MM.1S (cell line): ENCODE data around the gene TNPO2.

ENCODE experiments used
- DNase-seq: peaks from one replicate; pipeline ENCODE4 v3.0.0-alpha.2; 2015
- H2AFZ ChIP-seq: fragments of 300-600 bp; sonication (generic); 2 replicates; pipeline ENCODE4 v1.6.0; 2016; ENCODE audit warnings: antibody characterized with exemption, low read length
- H3F3A ChIP-seq: fragments of 300-600 bp; sonication (generic); 2 replicates; pipeline ENCODE4 v1.6.1; 2016; ENCODE audit warnings: mild to moderate bottlenecking, antibody characterized with exemption, low read length, moderate library complexity, mixed read lengths; ENCODE audit not compliant: insufficient read depth
- H3K27ac ChIP-seq: fragments of 300-600 bp; sonication (generic); 2 replicates; pipeline ENCODE4 v1.5.1; 2016; ENCODE audit warnings: mild to moderate bottlenecking, low read length
- H3K27me3 ChIP-seq: fragments of 300-600 bp; sonication (generic); replicated peaks from 2 replicates; pipeline ENCODE4 v1.6.0; 2016; ENCODE audit warnings: low read length; ENCODE audit not compliant: insufficient read depth
- H3K36me3 ChIP-seq: fragments of 300-600 bp; sonication (generic); replicated peaks from 2 replicates; pipeline ENCODE4 v1.6.1; 2016; ENCODE audit warnings: mild to moderate bottlenecking, low read length, mixed read lengths; ENCODE audit not compliant: insufficient read depth
- H3K4me1 ChIP-seq: fragments of 300-600 bp; sonication (generic); 2 replicates; pipeline ENCODE4 v1.6.1; 2016; ENCODE audit warnings: low read length, mixed read lengths
- H3K4me2 ChIP-seq: fragments of 300-600 bp; sonication (generic); 2 replicates; pipeline ENCODE4 v1.6.0; 2016; ENCODE audit warnings: low read depth, low read length
- H3K4me3 ChIP-seq: fragments of 300-600 bp; sonication (generic); 2 replicates; pipeline ENCODE4 v1.5.1; 2016; ENCODE audit warnings: low read length, mixed read lengths
- H3K79me2 ChIP-seq: fragments of 300-600 bp; sonication (generic); 2 replicates; pipeline ENCODE4 v1.6.1; 2016; ENCODE audit warnings: mixed run types, low read length, mixed read lengths
- H3K9ac ChIP-seq: fragments of 300-600 bp; sonication (generic); 2 replicates; pipeline ENCODE4 v1.6.1; 2016; ENCODE audit warnings: low read length, mixed read lengths
- H3K9me2 ChIP-seq: fragments of 300-600 bp; sonication (generic); replicated peaks from 2 replicates; pipeline ENCODE4 v1.6.1; 2016; ENCODE audit warnings: mild to moderate bottlenecking, low read length, mixed read lengths; ENCODE audit not compliant: insufficient read depth
- H3K9me3 ChIP-seq: fragments of 300-600 bp; sonication (generic); replicated peaks from 2 replicates; pipeline ENCODE4 v1.6.1; 2016; ENCODE audit warnings: mild to moderate bottlenecking, low read length, mixed read lengths; ENCODE audit not compliant: insufficient read depth
- H4K20me1 ChIP-seq: fragments of 300-600 bp; sonication (generic); 2 replicates; pipeline ENCODE4 v1.6.1; 2016; ENCODE audit warnings: mild to moderate bottlenecking, low read length, moderate library complexity, mixed read lengths; ENCODE audit not compliant: insufficient read depth
- EZH2 ChIP-seq: fragments of 300-600 bp; sonication (generic); optimal IDR thresholded peaks from 2 replicates; pipeline ENCODE3; 2017; ENCODE audit warnings: low read depth, mild to moderate bottlenecking, antibody characterized with exemption, low read length, mixed read lengths
- EZH2phosphoT487 ChIP-seq: fragments of 300-600 bp; sonication (generic); IDR thresholded peaks from 2 replicates; pipeline ENCODE4 v1.6.1; 2018; ENCODE audit warnings: antibody characterized with exemption, low read length
- TF ChIP-seq, protein P1 (sequence below): fragments of 300-600 bp; sonication (generic); IDR thresholded peaks from 2 replicates; pipeline ENCODE4 v1.5.1; 2016; ENCODE audit warnings: antibody characterized with exemption, low read length, mixed read lengths

The TNPO2 gene

DNA sequence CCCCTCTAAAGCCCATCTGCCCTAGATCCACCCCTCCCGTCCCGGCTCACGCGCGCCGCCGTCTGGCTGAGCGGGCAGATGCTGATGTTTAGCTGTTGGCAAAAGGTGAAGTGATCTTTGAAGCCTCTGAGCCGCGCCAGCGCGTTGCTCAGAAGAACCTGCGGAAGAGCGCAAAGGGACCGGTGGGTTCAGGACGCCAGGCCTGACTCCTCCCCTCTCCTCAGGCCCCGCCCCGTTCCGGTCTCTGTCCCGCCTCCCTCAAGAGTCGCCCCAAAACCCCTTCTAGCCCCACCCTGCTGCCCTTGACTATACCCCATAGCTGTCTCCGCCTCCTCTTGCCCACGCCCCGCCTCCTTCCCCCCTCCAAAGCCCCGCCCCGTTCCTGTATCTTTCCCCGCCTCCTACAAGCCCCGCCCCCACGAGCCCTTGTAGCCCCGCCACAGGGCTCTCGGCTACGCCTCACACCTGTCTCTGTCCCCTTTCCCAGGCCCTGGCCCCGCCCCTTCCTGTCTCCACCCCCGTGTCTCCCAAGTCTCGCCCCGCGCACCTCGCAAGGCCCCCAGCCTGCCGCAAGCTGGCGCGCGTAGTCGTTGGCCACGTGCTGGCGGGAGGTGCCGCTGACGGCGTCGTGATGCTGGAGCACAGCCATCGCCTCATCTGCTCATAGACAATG is 66.7 kb downstream of the TNPO2 start:
- TF ChIP-seq EZH2 (no peak), EZH2phosphoT487 (no peak)
- TF ChIP-seq, protein P1, sequence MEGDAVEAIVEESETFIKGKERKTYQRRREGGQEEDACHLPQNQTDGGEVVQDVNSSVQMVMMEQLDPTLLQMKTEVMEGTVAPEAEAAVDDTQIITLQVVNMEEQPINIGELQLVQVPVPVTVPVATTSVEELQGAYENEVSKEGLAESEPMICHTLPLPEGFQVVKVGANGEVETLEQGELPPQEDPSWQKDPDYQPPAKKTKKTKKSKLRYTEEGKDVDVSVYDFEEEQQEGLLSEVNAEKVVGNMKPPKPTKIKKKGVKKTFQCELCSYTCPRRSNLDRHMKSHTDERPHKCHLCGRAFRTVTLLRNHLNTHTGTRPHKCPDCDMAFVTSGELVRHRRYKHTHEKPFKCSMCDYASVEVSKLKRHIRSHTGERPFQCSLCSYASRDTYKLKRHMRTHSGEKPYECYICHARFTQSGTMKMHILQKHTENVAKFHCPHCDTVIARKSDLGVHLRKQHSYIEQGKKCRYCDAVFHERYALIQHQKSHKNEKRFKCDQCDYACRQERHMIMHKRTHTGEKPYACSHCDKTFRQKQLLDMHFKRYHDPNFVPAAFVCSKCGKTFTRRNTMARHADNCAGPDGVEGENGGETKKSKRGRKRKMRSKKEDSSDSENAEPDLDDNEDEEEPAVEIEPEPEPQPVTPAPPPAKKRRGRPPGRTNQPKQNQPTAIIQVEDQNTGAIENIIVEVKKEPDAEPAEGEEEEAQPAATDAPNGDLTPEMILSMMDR = no peak
- Histone ChIP-seq H3K79me2 (no peaks in the 10 kb centered on the region), H2AFZ (no peak overlapping the region), H3K27ac (no peak overlapping the region), H3K9ac (no peak overlapping the region), H3K9me2 (no peaks in the 10 kb centered on the region), H3K4me1 (no peaks in the 10 kb centered on the region), H3K4me2 (no peak overlapping the region), H3K27me3 (no peaks in the 10 kb centered on the region), H3K36me3 (no peaks in the 10 kb centered on the region), H3K4me3 (no peak overlapping the region), H3K9me3 (no peaks in the 10 kb centered on the region), H3F3A (no peaks in the 10 kb centered on the region), H4K20me1 (no peaks in the 10 kb centered on the region)
- no peak for DNase-seq

DNA sequence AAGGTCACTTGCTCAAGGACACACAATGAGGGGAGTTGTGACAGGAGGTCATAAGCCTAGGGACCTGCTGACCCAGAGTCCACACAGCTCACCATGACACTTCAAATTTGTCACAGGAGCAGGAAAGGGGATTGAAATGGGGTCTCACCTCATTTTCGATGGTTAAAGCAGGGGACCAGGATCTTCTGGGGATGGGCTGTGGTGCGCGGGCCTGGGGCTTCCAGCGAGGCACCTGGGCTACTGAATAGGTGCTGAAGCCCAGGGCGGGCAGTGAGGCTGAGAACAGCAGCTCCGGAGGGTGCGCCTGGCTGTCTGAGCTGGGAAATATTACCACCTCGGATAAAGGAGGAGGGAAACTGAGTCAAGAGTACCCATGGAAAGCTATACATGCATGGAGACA is 68.2 kb downstream of the TNPO2 start:
- no peak overlapping the region for H3K9ac ChIP-seq
- H3K4me2 ChIP-seq = no peak overlapping the region
- no peak for DNase-seq
- no peaks in the 10 kb centered on the region for H3K27me3 ChIP-seq
- no peaks in the 10 kb centered on the region for H4K20me1 ChIP-seq
- no peak overlapping the region for H3K27ac ChIP-seq
- no peaks in the 10 kb centered on the region for H3K4me1 ChIP-seq
- no peaks in the 10 kb centered on the region for H3K36me3 ChIP-seq
- H3K4me3 ChIP-seq = no peak overlapping the region
- H3K9me2 ChIP-seq = no peaks in the 10 kb centered on the region
- no peaks in the 10 kb centered on the region for H3F3A ChIP-seq
- no peak for TF ChIP-seq EZH2phosphoT487
- no peak for TF ChIP-seq EZH2
- no peaks in the 10 kb centered on the region for H3K79me2 ChIP-seq
- H3K9me3 ChIP-seq = no peaks in the 10 kb centered on the region
- no peak overlapping the region for H2AFZ ChIP-seq

DNA sequence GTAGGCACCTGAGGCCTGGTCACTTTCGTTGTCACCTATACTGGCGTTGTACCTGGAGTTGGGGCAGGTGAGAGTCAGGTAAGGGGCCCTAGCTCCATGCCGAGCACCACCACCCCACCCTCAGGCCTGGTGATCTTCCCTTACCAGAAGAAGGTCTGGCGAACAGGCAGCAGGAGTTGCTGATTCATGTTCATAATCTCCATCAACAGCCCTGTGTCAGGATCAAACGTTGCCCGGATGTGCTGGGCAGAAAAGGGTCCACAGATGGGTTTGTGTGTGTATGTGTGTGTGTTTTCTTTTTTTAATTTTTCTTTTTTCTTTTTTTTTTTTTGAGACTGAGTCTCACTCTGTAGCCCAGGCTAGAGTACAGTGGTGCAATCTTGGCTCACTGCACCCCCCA is 71.5 kb downstream of the TNPO2 start:
- Histone ChIP-seq H3K4me3 (no peak overlapping the region), H2AFZ (no peak overlapping the region), H3K4me2 (no peak overlapping the region), H3K27me3 (no peaks in the 10 kb centered on the region), H3K9me2 (no peaks in the 10 kb centered on the region), H3F3A (no peaks in the 10 kb centered on the region), H3K27ac (no peak overlapping the region), H3K79me2 (no peaks in the 10 kb centered on the region), H3K4me1 (no peaks in the 10 kb centered on the region), H3K9me3 (no peaks in the 10 kb centered on the region), H3K36me3 (no peaks in the 10 kb centered on the region), H4K20me1 (no peaks in the 10 kb centered on the region), H3K9ac (no peak overlapping the region)
- DNase-seq = no peak
- TF ChIP-seq, protein P1 = no peak
- no peak for TF ChIP-seq EZH2
- TF ChIP-seq EZH2phosphoT487 = no peak

DNA sequence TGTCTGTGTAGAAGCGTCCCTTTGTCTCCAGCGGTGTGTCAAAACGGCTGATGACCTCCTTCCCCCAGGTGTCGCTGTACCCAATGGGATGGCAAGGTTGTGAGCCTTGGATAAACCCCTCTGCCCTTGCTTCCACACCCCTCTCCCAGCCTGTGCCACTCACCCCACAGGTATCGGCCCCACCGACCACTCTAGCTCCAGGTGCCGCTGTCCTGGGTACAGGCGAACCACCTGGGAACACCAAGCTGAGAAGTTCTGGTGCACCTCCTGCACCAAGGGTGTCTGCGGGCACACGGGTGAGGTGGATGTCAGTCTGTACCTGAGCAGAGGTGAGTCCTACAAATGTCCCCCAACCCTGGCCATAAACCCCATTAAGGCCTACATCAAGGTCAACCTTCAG is 73.8 kb downstream of the TNPO2 start:
- Histone ChIP-seq H3K79me2 (no peaks in the 10 kb centered on the region), H3K27ac (no peak overlapping the region), H4K20me1 (no peaks in the 10 kb centered on the region), H3K36me3 (no peaks in the 10 kb centered on the region), H3K4me3 (no peak overlapping the region), H3K4me1 (no peaks in the 10 kb centered on the region), H3K9me3 (no peaks in the 10 kb centered on the region), H3F3A (no peaks in the 10 kb centered on the region), H3K27me3 (no peaks in the 10 kb centered on the region), H2AFZ (no peak overlapping the region), H3K9ac (no peak overlapping the region), H3K4me2 (no peak overlapping the region), H3K9me2 (no peaks in the 10 kb centered on the region)
- no peak for TF ChIP-seq EZH2
- no peak for TF ChIP-seq EZH2phosphoT487
- TF ChIP-seq, protein P1 = no peak
- DNase-seq = no peak
